Measurements from ENCODE around the gene PPM1D. TPM values are rescaled to one million over a fixed set of nuclear protein-coding genes. Genes with fewer than 3 reads are reported as not detected.
"Not testable (repeated sequence)": the region's sequence is repeated elsewhere in the genome, so short reads cannot be mapped to it uniquely, and the experiment has no call there.

Gene PPM1D
- total RNA-seq, 1 experiment from 2014 or later = 15.1 TPM

DNA sequence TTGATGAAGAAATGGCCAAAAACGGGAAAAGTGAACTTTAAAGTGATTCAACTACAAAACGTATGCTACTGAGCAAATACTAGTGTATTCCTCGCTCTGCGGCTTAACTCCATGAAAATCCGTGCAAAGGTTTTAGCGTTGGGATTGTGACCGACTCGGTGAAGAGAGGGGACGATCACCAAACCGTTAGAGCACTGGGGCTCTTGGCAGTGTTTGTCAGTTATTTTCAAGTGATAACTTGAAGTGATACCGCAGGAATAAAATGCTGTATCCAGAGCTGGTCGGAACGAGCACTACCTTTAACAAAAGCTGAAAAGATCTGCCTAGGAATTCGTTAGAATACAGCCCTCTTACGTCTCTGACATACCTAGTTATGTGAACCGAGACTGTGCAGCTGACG, 773 bp upstream of the PPM1D start:
- Histone ChIP-seq H3K27ac (peak overlapping the region; percentile 92), H3K4me3 (peak overlapping the region; percentile 82), H3K9me3 (replicated peaks) (no peaks in the 10 kb centered on the region), H3K36me3 (peaks cover 7% of the 10 kb centered on the region), H3K4me1 (replicated peaks) (peaks cover 13% of the 10 kb centered on the region), H3K27me3 (replicated peaks) (no peaks in the 10 kb centered on the region)
- DNase-seq (ENCODE audit: low read depth in 1 of 2, low spot score in 2 of 2) = no peak

DNA sequence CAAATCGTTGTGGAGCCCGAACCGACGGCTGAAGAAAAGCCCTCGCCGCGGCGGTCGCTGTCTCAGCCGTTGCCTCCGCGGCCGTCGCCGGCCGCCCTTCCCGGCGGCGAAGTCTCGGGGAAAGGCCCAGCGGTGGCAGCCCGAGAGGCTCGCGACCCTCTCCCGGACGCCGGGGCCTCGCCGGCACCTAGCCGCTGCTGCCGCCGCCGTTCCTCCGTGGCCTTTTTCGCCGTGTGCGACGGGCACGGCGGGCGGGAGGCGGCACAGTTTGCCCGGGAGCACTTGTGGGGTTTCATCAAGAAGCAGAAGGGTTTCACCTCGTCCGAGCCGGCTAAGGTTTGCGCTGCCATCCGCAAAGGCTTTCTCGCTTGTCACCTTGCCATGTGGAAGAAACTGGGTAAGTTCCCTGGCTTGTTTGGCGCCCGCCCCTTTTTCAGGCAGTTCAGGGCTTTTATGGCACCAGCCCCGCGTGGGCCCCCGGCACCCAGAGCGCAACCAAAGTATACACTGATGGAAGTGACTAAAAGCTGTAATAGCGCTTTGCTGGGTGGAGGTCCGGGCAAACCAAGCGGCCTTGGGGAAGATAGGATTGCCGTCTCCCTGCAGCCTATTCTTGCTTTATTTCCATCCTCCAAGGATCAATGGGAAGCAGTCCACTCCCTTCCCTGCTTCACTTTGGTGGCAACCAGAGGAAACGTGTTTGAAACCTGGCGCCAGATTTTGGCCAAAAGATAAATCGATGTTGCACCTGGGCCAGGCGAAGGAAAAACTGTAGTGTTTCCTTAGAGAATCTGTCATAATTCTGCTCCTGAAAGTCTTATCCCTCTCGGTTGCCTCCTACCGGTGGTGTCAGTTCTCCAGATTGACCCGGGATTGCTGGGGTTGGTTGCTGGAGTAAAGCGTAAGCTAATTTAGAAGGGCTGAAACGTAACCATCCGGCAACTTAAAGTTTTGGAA, 775 bp downstream of the PPM1D start:
- Histone ChIP-seq H3K9me3 (replicated peaks) (no peaks in the 10 kb centered on the region), H3K27ac (peak overlapping the region; percentile 92), H3K4me3 (peak overlapping the region; percentile 82), H3K27me3 (replicated peaks) (no peaks in the 10 kb centered on the region), H3K4me1 (replicated peaks) (peaks cover 24% of the 10 kb centered on the region), H3K36me3 (peaks cover 7% of the 10 kb centered on the region)
- DNase-seq (ENCODE audit: low read depth in 1 of 2, low spot score in 2 of 2) = peak; percentile 87 to 92

DNA sequence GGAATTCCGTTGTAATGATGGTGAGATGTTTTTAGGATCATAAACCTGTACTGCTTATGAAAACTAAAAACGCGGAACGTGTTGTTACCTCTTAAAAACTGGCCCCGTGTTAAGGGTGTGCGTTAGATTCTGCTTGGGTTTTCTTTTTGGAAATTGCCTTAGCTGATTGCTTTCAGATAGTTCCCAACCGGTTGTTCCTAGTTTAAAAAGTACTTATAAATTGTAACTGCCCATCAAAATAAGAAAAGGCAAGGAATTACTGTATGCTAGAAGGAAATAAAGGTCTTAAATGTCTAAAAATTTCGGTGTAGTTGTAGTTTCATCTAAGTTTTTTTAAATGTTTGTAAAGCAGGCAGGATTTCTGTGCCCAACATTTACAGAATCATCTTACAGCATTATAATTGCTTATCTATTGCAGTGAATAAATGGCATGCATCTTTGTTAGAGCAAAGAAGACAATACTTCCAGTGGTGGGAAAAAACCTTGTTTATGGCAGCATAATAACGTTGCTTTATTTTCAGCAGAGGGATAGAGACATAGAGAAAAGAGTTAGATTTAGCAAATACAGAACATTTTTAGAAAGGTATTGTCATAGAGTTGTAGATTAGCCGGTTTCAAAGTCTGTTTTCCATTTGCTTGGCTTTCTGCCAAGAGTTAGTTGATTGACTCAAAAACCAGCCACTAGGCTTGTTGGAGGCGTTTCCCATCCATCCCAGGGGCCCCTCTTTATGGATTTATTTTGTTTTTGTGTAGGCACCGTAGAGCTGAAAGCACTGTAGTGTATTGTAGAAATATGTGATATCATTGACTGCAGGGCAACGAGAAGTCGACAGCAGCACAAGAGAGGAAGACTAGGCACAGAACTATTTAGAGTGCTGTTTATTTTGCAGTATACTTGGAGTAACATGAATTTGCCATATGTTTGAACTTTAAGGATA, 1.7 kb downstream of the PPM1D start:
- Histone ChIP-seq H3K4me1 (replicated peaks) (peaks cover 24% of the 10 kb centered on the region), H3K9me3 (replicated peaks) (no peaks in the 10 kb centered on the region), H3K4me3 (peak overlapping the region; percentile 82), H3K36me3 (peaks cover 7% of the 10 kb centered on the region), H3K27me3 (replicated peaks) (no peaks in the 10 kb centered on the region), H3K27ac (0 out of 2 replicates have a peak overlapping the region, but pooled peaks have one; percentile 2)
- peak; percentile 62 to 80 for DNase-seq (ENCODE audit: low read depth in 1 of 2, low spot score in 2 of 2)

DNA sequence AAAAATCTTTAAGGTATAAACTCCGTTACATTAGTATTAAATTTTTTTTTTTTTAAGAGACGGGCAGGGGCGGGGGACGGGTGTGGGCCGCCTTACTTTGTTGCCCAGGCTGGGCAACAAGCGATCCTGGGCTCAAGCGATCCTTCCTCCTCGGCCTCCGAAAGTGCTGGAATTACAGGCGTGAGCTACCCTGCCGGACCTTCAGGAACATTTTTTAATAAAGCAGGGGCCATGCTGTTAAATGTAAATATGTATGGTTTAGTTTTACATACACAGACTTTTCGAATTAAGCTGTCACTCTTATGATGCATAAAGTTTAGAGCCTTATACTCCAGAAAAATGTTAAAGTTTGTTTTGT, 2.4 kb downstream of the PPM1D start:
- H3K4me3 ChIP-seq = peak overlapping the region; percentile 82
- no peaks in the 10 kb centered on the region for H3K9me3 ChIP-seq (replicated peaks)
- H3K27me3 ChIP-seq (replicated peaks) = no peaks in the 10 kb centered on the region
- DNase-seq (ENCODE audit: low read depth in 1 of 2, low spot score in 2 of 2) = no peak
- H3K4me1 ChIP-seq (replicated peaks) = peaks cover 24% of the 10 kb centered on the region
- H3K27ac ChIP-seq = no peak overlapping the region
- H3K36me3 ChIP-seq = peaks cover 7% of the 10 kb centered on the region

DNA sequence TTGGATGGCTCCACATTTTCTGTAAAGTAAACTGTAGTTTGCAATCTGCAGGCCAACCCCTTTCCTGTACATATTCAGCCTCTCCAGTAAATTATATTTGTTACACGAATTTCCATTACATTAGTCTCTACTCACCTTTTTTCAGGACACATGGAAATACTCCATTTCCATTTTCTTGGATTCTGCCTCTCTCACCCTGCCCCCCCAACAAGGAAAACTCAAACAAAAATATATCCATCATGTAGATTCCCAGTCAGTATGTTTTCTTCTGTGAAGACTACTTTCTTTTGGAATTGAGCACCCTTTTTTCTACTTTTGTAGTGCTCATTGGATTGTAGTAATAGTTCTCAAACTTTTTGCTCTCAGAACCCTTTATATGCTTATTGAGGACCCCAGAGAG, 2.9 kb downstream of the PPM1D start:
- no peaks in the 10 kb centered on the region for H3K9me3 ChIP-seq (replicated peaks)
- H3K27ac ChIP-seq = no peak overlapping the region
- no peak overlapping the region for H3K4me3 ChIP-seq
- H3K27me3 ChIP-seq (replicated peaks) = no peaks in the 10 kb centered on the region
- no peak for DNase-seq (ENCODE audit: low read depth in 1 of 2, low spot score in 2 of 2)
- H3K4me1 ChIP-seq (replicated peaks) = peaks cover 24% of the 10 kb centered on the region
- H3K36me3 ChIP-seq = peaks cover 7% of the 10 kb centered on the region

DNA sequence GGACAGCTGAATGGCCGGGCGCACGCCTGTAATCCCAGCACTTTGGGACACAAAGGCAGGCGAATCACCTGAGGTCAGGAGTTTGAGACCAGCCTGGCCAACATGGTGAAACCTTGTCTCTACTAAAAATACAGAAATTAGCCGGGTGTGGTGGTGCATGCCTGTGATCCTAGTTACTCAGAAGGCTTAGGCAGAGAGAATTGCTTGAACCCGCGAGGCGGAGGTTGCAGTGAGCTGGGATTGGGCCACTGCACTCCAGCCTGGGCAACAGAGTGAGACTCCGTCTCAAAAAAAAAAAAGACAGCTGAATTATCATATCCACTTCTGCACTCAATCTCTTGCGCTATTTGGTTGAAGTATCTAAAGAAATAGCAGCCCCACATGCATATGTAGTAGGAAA, 3.5 kb downstream of the PPM1D start:
- not testable (repeated sequence) for H3K27me3 ChIP-seq (replicated peaks); H3K4me3 ChIP-seq; DNase-seq (ENCODE audit: low read depth in 1 of 2, low spot score in 2 of 2); H3K36me3 ChIP-seq; H3K9me3 ChIP-seq (replicated peaks); H3K27ac ChIP-seq
- peaks cover 23% of the 10 kb centered on the region for H3K4me1 ChIP-seq (replicated peaks)

DNA sequence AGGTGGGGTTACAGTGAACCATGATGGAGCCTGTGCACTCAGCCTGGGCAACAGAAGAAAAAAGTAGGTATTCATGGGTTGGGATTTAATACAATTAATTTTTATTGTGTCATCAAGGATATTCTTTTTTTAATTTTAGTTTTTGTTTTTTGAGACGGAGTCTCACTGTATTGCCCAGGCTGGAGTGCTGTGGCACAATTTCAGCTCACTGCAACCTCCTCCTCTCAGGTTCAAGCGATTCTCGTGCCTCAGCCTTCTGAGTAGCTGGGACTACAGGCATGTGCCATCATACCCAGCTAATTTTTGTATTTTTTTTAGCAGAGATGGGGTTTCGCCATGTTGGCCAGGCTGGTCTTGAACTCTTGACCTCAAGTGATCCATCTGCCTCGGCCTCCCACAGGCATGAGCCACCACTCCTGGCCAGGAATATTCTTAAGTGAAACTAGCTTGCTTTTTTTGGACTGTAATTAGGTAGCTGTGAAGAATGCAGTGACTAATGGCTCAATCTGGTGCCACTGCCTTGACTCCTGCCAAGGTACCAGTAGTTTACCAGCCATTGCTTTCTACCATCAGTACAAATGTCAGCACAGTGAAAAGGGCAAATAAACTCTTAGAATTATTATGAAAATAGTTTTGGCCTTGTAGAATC, 4.8 kb downstream of the PPM1D start:
- peaks cover 14% of the 10 kb centered on the region for H3K4me1 ChIP-seq (replicated peaks)
- H3K4me3 ChIP-seq = no peak overlapping the region
- no peaks in the 10 kb centered on the region for H3K27me3 ChIP-seq (replicated peaks)
- peaks cover 7% of the 10 kb centered on the region for H3K36me3 ChIP-seq
- peak; percentile 44 to 53 for DNase-seq (ENCODE audit: low read depth in 1 of 2, low spot score in 2 of 2)
- H3K9me3 ChIP-seq (replicated peaks) = no peaks in the 10 kb centered on the region
- no peak overlapping the region for H3K27ac ChIP-seq

DNA sequence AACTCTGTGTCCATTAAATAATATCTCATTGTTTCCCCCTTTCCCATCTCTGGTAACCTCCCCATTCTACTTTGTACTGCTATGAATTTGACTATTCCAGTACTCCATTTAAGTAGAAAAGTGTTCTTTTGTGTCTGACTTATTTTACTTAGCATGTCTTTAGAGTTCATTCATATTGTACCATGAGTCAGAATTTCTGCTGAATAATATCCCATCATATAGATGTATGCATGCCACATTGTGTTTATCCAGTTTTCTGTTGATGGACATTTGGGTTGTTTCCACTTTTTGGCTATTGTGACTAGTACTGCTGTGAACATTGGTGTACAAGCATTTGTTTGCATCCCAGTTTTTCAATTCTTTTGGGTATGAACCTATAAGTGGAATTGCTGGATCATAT, 6.0 kb downstream of the PPM1D start:
- Histone ChIP-seq H3K27me3 (replicated peaks) (no peaks in the 10 kb centered on the region), H3K36me3 (no peaks in the 10 kb centered on the region), H3K4me3 (no peak overlapping the region), H3K9me3 (replicated peaks) (no peaks in the 10 kb centered on the region), H3K27ac (no peak overlapping the region), H3K4me1 (replicated peaks) (peaks cover 23% of the 10 kb centered on the region)
- no peak for DNase-seq (ENCODE audit: low read depth in 1 of 2, low spot score in 2 of 2)

DNA sequence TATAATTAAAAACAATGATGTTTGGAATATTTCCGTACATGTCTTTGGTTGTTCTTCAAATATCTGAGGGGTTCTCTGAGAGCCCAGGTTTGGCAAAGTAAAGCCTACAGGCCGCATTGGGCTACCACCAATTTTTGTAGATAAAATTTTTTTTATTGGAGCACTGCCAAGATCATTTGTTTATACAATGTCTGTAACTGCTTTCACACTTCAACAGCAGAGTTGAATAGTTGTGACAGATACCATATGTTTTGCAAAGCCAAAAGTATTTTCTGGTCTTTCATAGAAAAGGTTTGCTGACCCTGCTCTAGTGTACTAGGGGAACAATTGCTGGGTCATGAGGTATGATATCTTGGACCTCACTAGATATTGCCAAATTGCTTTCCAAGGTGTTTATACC, 10.5 kb downstream of the PPM1D start:
- DNase-seq (ENCODE audit: low read depth in 1 of 2, low spot score in 2 of 2) = no peak
- peaks cover 6% of the 10 kb centered on the region; the same call in 1 of the 2 replicates for H3K36me3 ChIP-seq
- no peaks in the 10 kb centered on the region for H3K9me3 ChIP-seq (replicated peaks)

DNA sequence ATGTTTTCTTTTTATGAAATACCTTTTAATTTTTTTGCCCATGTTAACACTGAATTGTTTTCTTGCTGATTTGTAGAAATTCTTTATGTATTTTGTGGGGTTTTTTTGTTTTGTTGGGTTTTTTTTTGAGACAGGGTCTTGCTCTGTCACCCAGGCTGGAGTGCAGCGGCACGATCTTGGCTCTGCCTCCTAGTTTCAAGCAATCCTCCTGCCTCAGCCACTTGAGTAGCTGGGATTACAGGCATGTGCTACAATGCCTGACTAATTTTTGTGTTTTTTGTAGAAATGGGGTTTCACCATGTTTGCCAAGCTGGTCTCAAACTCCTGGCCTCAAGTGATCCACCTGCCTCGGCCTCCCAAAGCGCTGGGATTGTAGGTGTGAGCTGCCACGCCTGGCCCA, 11.3 kb downstream of the PPM1D start:
- not testable (repeated sequence) for H3K4me1 ChIP-seq (replicated peaks); DNase-seq (ENCODE audit: low read depth in 1 of 2, low spot score in 2 of 2)

More for the DNA sequence above, 10.5 kb downstream of the PPM1D start:
- Histone ChIP-seq H3K4me1 (replicated peaks) (peaks cover 9% of the 10 kb centered on the region; the same call in 1 of the 2 replicates), H3K27me3 (replicated peaks) (no peaks in the 10 kb centered on the region), H3K27ac (no peak overlapping the region), H3K4me3 (no peak overlapping the region)

DNA sequence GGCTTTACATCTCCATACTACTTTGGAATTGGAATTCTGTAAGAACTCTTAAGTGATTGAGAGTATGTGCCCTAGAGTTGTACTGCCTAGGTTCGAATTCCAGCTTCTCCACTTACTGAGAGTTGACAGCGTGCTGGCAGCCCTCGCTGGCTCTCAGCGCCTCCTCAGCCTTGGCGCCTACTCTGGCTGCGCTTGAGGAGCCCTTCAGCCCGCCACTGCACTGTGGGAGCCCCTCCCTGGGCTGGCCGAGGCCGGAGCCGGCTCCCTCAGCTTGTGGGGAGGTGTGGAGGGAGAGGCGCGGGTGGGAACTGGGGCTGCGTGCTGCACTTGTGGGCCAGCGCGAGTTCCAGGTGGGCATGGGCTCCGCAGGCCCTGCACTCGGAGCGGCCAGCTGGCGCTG, 13.3 kb downstream of the PPM1D start:
- no peak overlapping the region for H3K27ac ChIP-seq
- H3K4me1 ChIP-seq (replicated peaks) = peaks cover 9% of the 10 kb centered on the region; the same call in 1 of the 2 replicates
- no peaks in the 10 kb centered on the region for H3K9me3 ChIP-seq (replicated peaks)
- H3K36me3 ChIP-seq = peaks cover 6% of the 10 kb centered on the region; the same call in 1 of the 2 replicates
- DNase-seq (ENCODE audit: low read depth in 1 of 2, low spot score in 2 of 2) = no peak
- H3K27me3 ChIP-seq (replicated peaks) = no peaks in the 10 kb centered on the region
- H3K4me3 ChIP-seq = no peak overlapping the region

More for the DNA sequence above, 11.3 kb downstream of the PPM1D start:
- H3K27ac ChIP-seq; H3K36me3 ChIP-seq; H3K4me3 ChIP-seq; H3K27me3 ChIP-seq (replicated peaks); H3K9me3 ChIP-seq (replicated peaks): not testable (repeated sequence)

DNA sequence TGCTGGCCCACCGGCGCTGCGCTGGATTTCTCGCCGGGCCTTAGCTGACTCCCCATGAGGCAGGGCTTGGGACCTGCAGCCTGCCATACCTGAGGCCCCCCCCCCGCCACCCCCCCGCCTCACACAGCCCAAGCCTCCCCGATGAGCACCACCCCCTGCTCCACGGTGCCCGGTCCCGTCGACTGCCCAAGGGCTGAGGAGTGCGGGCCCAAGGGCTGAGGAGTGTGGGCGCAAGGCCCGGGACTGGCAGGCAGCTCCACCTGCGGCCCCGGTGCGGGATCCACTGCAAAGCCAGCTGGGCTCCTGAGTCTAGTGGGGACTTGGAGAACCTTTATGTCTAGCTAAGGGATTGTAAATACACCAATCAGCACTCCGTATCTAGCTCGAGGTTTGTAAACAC, 13.8 kb downstream of the PPM1D start:
- not testable (repeated sequence) for H3K4me3 ChIP-seq; H3K27me3 ChIP-seq (replicated peaks); H3K27ac ChIP-seq; H3K36me3 ChIP-seq; DNase-seq (ENCODE audit: low read depth in 1 of 2, low spot score in 2 of 2); H3K9me3 ChIP-seq (replicated peaks)
- H3K4me1 ChIP-seq (replicated peaks) = peaks cover 11% of the 10 kb centered on the region

DNA sequence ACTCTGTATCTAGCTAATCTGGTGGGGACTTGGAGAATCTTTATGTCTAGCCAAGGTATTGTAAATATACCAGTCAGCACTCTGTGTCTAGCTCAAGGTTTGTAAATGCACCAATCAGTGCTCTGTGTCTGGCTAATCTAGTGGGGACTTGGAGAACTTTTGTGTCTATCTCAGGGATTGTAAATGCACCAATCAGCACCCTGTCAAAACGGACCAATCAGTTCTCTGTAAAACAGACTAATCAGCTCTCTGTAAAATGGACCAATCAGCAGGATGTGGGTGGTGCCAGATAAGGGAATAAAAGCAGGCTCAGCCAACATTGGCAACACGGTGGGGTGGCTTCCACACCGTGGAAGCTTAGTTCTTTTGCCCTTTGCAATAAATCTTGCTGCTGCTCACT, 14.3 kb downstream of the PPM1D start:
- DNase-seq (ENCODE audit: low read depth in 1 of 2, low spot score in 2 of 2); H3K27me3 ChIP-seq (replicated peaks); H3K27ac ChIP-seq; H3K36me3 ChIP-seq; H3K4me3 ChIP-seq; H3K9me3 ChIP-seq (replicated peaks): not testable (repeated sequence)
- peaks cover 16% of the 10 kb centered on the region for H3K4me1 ChIP-seq (replicated peaks)
